ENCODE data around the gene HIVEP3. TPM values are rescaled to one million over a fixed set of nuclear protein-coding genes. Genes with fewer than 3 reads are reported as not detected.

The HIVEP3 gene
- total RNA-seq, 1 experiment from 2014 or later: 1.4 TPM

GRCh38 chr1:41733725-41734124 is 185.0 kb downstream of the HIVEP3 start:
- H2AFZ ChIP-seq (ENCODE audit: low read length): no peak overlapping the region
- peaks cover 10 to 18% of the 10 kb centered on the region in 2 experiments for H3K4me1 Mint-ChIP-seq
- H3K4me3 Mint-ChIP-seq: no peak overlapping the region
- no peak for TF ChIP-seq CTCF (conservative IDR thresholded peaks at IDR 0.05)
- no peaks in the 10 kb centered on the region for H3K36me3 Mint-ChIP-seq (ENCODE audit: insufficient read depth in 1 of 3, low read depth in 3 of 3)
- peaks cover 2% of the 10 kb centered on the region for H4K20me1 ChIP-seq (ENCODE audit: control insufficient read depth, insufficient read depth, insufficient read length)
- no peak overlapping the region for H2AK5ac ChIP-seq (ENCODE audit: insufficient read length, low read length)
- no CpG with 5 or more reads among the region's 2 CpGs for WGBS (ENCODE audit: extremely low coverage, insufficient read length, low lambda C conversion rate)
- H2BK5ac ChIP-seq (ENCODE audit: insufficient read length, low read length): no peak overlapping the region
- no peak overlapping the region for H2BK12ac ChIP-seq (ENCODE audit: insufficient read length, low read depth, low read length)
- H3K79me1 ChIP-seq (ENCODE audit: insufficient read depth, low read depth, low read length, poor library complexity, severe bottlenecking): no peaks in the 10 kb centered on the region
- DNase-seq: no peak
- no peak overlapping the region for H3K56ac ChIP-seq (ENCODE audit: insufficient read length, low read depth, low read length)
- no peak overlapping the region; the same call in 1 of the 2 replicates for H3K14ac ChIP-seq (ENCODE audit: insufficient read depth, low read length)
- H2BK20ac ChIP-seq (ENCODE audit: low read depth, low read length, poor library complexity, severe bottlenecking): no peak overlapping the region
- no peaks in the 10 kb centered on the region for H3K9me3 ChIP-seq (ENCODE audit: control insufficient read depth, low read depth, low read length)
- no peaks in the 10 kb centered on the region for H3K4me1 ChIP-seq (ENCODE audit: insufficient read depth, low read length)
- no peaks in the 10 kb centered on the region for H3K9me3 Mint-ChIP-seq
- H3K23ac ChIP-seq (ENCODE audit: insufficient read length, low read depth, low read length): no peak overlapping the region
- no peak overlapping the region for H4K8ac ChIP-seq (replicated peaks; ENCODE audit: insufficient read length, low read depth, low read length)
- no peak overlapping the region for H2BK120ac ChIP-seq (ENCODE audit: low read depth, low read length, poor library complexity, severe bottlenecking)
- H3K27me3 ChIP-seq (ENCODE audit: insufficient read depth, low read length): no peaks in the 10 kb centered on the region
- no peak overlapping the region for H3K9ac ChIP-seq (ENCODE audit: extremely low read depth, insufficient read length, low read length)
- H3K27ac Mint-ChIP-seq: no peak overlapping the region; a peak in 1 of 7 replicates
- no peak overlapping the region for H4K91ac ChIP-seq (ENCODE audit: insufficient read length, low read depth, low read length)
- no peak overlapping the region for H3K4ac ChIP-seq (ENCODE audit: low read depth, low read length)
- H3K18ac ChIP-seq (ENCODE audit: insufficient read length, low read depth, low read length): no peak overlapping the region
- no peak overlapping the region for H3K4me2 ChIP-seq (ENCODE audit: insufficient read depth, insufficient read length, low read length)
- no peaks in the 10 kb centered on the region for H3K79me2 ChIP-seq (ENCODE audit: insufficient read depth, low read length)
- H2BK15ac ChIP-seq (ENCODE audit: low read depth, low read length): no peak overlapping the region
- H3K23me2 ChIP-seq (ENCODE audit: insufficient read length, low read depth, low read length, poor library complexity, severe bottlenecking): no peaks in the 10 kb centered on the region
- H3T11ph ChIP-seq (ENCODE audit: low read length): no peak overlapping the region
- peaks cover 13% of the 10 kb centered on the region for H3K27me3 Mint-ChIP-seq (ENCODE audit: low read depth)
- H3K27ac ChIP-seq (ENCODE audit: insufficient read length, low read depth, low read length): no peak overlapping the region
- H4K5ac ChIP-seq (ENCODE audit: insufficient read length, low read depth, low read length): no peak overlapping the region

Data from H9 (cell line).